C4-2B (cell line): Measurements from ENCODE around the gene CCDC107.

ENCODE experiments used
- CTCF ChIP-seq: fragments of 450-650 bp; conservative IDR thresholded peaks from 2 replicates; pipeline ENCODE4 v1.5.1; 2017; ENCODE audit warnings: mild to moderate bottlenecking
- ZFX ChIP-seq: fragments of 450-650 bp; IDR thresholded peaks from 2 replicates; pipeline ENCODE4 v1.6.1; 2017

- TF ChIP-seq CTCF = no peak
- TF ChIP-seq ZFX = no peak
Observed at GRCh38 chr9:35675732-35676392, 17.8 kb downstream of the CCDC107 start.
